Activated CD4-positive, alpha-beta T cell treated with anti-CD3 and anti-CD28 coated beads, Interleukin-2, Interleukin-4, amounts not matched to agents 100 ng/mL and 50 ng/mL, durations not matched to agents 16 hours and 8 hours (primary cell): ENCODE data around the gene DCC.

ENCODE experiments used
- DNase-seq: peaks from one replicate; pipeline ENCODE4 v3.0.0-alpha.2; 2020; ENCODE audit warnings: low spot score

Gene DCC

DNA sequence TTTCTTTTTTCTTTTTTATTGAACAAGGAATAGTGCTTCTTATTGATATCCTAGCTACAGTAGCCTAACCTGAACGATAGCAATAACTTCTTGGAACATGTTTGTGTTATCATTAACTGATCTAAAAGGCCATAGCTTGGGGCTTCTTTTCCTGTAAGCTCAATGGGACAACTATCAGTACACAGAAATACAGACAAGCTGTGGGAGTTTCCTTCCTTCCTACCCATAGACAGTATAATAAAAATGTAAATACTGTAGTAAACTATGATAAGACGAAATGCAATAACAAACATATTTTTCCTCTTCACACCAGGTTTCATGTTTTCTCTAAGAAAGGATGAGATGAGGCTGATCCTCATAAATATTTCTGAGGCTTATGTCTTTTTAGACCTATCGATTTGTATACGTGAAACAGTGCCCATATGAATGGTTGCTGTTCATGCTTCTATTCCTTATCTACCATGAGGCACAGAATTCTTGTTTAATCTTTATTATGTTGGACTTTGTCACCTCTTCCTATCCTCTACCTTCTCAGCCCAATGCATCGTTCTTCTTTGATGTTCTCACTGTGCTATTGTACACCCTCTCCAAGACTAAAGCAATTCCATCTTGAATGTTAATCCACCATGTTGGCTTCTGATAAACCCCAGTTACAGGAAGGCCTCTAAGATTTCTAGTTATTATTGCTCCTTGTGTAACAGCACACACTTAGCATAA, 361.4 kb downstream of the DCC start:
- DNase-seq = no peak

DNA sequence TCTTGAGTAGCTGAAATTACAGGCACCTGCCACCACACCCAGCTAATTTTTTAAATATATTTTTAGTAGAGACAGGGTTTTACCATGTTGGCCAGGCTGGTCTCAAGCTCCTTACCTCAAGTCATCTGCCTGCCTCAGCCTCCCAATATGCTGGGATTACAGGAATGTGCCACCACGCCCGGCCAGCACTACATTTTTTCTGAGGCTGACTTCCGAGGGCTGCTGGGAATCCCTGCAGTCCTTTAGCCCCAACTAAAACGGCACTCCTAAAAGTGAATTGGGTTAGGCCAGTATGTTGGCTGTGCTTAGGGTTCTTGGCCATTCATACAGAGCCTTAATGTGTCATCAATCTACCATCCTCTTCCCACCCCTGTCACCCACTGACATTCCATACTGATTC, 375.4 kb downstream of the DCC start:
- no peak for DNase-seq

DNA sequence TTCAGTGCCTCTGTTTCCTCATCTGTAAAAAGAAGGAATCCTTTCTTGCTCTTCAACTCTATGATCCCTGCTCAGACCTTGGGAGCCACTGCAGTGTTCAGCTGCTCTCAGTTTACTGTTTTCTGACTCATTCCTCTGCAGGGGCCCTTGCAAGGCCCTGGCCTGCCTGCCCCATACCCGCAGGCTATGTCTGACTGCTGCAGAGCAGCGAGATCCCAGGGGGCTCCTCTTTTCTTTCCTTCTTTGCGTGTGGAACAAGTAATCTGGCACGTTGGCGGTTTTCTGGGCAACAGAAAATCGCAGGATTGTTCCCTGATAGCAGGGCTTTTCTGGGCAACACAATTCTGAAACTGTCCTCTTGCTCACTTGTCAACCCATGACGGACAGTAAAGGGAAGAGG, 376.0 kb downstream of the DCC start:
- no peak for DNase-seq

DNA sequence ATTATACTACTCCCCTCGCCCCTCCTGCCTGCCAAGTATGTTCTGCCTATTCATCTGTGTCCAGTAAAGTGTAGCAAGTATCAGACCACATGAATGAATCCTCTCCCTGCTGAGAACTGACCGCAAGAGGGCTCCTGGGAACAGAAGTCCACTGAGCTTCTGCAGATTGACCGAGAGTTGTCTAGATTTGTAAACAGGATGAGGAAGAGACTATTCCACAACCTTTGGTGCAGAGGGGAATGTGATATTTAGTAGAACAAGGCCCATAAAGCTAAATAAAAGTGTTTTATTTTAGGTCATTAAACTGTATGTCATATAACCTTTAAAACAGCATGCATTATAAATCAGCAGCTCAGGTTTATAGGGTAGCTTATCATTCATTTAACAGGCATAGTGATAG, 377.0 kb downstream of the DCC start:
- no peak for DNase-seq

DNA sequence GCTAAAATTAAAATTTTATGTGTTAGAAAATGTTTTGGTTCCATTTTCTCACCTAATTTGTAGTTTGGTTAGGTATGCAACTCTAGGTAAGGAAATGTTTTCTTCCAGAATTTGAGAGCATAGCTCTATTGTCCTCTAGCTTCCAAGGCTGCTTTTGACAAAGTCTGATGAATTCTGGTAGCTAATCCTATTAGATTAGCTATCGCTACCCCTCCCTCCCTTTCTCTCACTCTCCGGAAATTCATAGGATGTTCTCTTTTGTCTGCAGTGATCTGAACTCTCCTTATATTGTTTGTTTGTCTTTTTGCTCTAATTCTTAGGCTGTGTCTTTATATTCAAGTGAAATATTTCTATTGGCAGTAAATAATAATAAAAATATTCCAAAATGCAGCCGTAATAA, 382.9 kb downstream of the DCC start:
- no peak for DNase-seq

DNA sequence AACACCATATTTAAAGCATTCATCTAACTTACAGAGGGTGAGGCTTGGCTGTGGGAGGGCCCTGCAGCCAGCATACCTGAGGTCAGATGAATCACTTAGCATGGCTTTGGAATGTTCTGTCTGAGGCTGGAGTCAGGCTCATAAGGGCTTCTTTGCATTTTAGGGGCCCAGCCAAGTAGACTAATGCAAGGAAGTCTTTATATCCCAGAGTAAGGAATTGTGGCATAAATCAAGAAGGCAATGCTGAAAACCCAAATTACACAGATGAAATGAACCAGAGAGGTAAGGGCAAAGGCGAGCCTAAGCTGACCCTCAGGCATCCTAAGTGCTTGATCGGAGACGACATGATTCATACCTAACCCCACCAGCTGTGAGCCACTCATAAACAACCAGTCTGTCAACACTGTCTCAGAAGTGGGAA, 383.6 kb downstream of the DCC start:
- no peak for DNase-seq

DNA sequence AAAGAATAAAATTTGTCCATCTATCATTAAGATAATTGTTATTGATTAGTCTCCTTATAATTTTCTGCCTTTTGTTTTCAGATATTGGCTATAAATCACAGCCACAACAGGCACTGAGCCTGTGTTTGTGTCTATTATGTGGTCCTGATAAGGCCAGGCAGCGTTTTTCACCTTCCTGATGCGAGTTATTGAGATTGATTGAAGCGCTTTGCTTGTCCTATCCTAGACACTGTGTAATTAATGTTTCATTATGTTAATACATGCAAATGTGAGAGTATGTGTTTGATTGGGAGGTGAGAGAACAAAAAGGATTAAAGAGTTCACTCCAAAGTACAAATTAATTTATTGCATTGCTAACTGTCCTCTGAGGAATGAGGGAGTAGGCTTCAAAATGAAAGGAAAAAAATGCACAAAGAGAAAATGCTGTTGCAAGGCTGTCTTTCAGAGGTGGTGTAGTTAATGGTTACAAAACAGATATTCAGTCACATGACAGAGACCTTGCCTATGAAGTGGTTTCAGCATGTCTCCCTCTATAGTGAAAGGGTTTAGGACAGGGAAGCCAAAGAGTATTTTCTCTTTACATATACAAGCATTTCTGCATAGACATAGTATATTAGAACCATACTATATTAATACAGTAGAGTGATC, 391.1 kb downstream of the DCC start:
- DNase-seq = no peak

DNA sequence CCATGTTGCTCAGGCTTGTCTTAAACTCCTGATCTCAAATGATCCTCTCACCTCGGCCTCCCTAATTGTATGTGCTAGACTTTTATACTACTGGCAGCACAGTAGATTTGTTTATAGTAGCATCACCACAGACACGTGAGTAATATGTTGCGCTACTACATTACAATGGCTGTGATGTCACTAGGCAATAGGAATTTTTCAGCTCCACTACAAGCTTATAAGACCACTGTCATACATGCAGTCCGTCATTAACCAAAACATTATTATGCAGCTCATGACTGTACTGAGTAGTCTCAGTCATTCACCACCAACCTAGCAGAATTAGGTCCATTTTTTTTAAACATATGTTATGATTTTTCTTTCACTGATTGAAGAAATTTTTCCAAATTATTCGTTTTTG, 398.9 kb downstream of the DCC start:
- no peak for DNase-seq

DNA sequence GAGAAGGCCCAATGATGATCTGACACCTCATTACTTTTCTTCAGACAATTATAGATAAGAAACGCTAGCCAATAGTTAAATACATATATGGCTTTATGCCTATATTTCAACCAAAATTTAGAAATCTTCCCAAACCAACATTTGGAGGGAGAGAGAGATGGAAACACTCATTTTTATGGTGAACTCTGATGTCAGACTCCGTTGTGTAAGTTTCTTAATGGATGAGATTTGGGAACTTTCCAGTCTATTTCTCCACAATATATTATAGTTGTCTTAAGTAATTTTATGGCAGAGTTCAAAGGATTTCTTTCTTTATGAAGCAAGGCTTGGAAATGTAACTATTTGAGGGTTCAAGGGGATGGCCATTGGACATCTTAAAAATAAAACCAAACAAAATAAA, 407.0 kb downstream of the DCC start:
- DNase-seq = no peak

DNA sequence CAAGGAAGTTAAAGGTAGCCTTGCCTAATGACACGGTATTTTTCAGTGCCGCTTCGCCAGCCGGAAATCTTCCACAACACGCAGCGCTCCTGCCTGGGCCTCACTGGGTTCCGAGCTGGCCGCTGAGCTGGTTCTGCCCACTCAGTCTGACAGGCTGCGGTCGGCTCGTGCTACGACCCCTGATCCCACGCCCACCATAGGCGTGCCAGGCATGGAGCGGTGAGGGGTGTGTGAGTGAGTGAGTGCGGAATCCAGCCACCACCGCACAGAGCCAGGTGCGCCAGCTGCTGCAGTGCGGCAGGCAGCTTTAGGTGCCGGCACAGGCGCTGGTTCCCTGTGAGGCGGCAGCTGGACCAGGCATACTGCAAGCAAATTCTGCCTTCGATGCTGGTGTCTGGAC, 407.9 kb downstream of the DCC start:
- DNase-seq = no peak

DNA sequence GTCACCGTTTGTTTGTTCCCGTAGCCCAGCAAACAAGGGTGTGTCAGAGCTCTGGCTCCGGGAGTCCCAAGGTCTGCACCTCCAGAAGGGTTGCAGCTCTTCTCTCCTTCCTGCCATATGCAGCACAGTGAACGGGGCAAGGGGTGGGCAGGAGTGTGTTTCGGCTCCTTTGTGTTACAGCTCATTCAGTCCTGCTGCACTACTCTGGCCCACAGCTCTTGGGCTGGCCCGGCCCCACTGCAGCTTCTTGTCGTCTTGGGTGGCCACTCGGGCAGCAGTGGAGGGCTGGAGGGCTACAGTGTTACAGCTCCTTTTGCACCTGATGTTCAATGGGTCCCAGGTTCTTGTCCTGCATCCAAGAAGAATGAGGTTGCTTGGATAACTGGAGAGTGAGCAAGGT, 408.3 kb downstream of the DCC start:
- DNase-seq = no peak

DNA sequence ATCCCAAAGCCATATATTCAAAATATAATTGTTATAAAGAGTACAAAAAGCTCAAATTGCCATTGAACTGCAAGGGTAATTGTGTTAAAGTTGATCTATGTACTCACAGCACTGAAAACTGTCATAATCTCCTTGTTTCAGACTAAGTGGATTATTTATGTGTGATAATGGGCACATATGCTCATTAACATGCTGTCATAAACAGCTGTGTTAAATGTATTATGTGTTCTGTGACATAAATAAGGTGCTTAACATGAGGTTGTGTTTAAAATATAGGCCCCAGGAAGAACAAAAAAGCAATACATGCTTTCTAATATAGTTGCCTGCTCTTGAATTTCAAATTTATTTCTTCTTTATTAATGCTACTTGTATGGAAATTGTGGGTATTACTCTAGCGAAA, 409.5 kb downstream of the DCC start:
- no peak for DNase-seq

DNA sequence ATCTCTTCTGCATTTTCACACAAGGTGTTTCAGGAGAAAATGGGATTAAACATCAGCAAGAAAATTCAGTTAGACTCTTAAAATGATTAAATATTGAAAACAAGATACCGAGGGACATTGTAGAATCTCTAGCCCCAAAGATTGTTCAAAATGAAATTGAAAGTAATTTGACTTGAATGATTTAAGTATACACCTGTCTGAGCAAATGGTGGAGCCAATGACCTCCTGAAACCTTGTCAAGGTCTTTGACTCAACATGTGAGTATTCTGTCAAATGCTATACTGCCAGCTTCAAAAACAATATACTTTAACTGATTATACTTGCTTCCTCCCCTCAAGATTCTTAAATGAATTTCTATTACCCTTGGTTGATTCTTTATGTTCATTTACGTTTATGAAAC, 411.0 kb downstream of the DCC start:
- DNase-seq = no peak

DNA sequence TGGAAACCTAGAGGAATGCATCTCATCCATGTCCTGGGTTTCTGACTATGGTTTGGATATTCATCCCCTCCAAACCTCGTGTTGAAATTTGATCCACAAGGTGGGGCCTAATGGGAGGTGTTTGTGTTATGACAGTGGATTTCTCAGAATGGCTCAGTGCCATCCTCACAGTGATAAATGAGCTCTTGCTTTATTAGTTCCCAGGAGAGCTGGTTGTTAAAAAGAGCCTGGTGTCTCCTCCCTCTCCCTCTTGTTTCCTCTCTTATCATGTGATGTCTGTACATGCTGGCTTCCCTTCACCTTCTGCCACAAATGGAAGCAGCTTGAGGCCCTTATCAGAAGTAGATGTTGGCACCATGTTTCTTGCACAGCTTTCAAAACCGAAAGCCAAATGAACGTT, 424.3 kb downstream of the DCC start:
- no peak for DNase-seq

DNA sequence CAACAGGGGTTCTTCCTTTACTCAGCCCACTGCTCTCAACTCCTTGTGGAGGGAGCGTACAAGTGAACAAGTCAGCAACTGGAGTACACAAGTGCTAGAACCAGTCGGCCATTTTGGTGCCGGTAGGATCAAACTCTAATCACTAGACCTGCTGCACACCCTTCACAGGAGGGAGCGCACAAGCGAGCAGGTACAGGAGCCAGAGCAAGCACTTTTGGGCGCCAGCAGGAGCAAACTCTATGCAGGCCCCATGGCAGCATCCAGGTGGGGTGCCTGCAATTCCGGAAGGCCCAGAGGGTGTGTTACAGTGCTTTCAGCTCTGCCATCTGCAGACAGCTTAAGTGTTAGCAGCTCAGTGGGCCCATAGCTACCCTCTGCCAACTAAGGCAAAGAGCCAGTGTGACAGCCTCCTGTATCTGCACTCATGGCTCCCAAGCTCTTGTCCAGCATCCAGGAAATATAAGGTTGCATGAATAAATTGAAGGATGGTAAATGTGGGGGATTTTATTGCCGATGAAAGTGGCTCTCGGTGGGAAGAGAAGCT, 426.1 kb downstream of the DCC start:
- no peak for DNase-seq

DNA sequence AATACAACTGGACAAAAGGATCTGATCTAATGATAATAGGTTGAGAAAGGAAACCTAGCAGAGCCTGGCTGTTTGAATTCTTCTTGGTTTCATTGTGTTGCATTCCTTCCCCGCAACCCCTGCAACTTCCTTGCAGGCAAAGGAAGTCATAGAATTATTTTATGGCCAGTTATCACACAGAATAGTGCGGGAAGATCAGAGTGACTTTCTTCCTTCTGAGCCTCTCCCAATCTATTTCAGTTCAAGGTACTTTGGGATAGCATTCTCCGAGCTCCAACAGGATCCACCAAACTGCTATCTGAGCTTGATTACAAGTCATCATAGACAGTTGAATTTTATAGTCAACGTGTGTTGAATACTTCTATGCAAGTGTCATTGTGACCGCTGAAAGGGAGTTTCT, 441.1 kb downstream of the DCC start:
- DNase-seq = no peak

DNA sequence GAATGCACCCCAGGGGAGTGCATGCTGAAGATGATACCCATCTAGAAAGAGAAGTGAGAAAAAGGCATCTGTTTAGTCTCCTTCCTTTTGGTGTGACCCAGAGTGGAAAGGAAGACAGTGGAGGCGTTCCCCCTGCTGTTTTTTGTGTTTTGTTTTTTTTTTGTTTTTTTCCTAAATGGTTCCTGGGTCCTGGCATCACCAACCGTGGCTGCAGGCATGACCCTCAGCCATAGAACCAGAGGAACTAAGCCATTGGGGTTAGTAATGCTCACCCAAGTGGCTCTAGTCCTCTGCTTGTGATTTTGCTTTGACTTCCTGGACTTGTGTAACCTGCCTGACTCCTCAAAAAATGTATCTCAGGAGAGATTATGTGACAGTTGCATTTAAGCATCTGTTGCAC, 451.3 kb downstream of the DCC start:
- no peak for DNase-seq

DNA sequence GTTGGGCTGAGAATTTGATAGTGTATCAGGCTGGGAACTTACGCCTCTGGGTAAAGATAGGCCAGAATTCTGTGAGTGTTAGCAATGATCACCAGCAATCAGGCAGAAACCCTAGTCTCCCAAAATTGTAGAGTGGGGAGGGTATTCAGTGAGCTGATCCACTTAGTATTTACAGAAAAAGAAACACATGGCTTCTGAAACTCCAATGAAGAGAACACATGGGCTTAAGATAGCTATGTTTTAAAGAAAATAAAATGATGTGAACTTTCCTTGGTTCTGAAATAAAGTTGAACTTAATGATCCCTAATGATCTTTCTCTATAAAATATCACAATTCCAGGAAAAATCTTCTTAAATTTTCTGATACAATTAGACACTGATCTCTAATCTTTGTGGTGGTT, 472.8 kb downstream of the DCC start:
- DNase-seq = no peak

DNA sequence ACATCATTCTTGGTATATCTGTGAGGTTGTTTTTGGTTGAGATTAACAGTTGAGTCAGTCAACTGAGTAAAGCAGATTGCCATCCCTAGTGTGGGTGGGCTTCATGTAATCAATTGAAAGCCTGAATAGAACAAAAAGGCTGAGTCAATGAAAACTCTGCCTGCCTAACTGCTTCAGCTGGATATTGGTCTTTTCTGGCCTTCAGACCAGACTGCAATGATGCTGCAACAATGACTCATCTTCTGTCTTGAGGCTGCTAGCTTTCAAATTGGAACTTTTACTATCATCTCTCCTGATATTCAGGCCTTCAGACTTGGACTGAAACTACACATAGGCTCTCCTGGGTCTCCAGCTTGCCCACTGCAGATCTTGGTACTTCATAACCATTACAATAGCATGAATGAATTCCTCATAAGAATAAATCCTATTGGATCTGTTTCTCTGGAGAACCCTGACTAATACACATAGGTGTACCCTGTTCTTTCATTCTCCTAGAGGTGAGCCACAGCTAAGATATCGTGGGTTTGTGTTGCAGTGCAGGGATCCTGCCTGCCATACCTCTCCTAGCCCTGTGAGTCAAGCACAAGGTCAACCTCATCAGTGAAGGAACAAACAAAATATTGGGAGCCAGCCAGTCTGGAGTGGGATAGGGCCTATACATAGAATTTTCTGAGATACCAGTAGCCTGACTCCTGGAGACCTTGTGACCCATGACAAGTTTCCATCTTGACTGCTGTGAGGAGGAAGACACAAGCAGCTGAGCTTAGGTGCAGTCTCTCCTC, 473.8 kb downstream of the DCC start:
- DNase-seq = no peak

DNA sequence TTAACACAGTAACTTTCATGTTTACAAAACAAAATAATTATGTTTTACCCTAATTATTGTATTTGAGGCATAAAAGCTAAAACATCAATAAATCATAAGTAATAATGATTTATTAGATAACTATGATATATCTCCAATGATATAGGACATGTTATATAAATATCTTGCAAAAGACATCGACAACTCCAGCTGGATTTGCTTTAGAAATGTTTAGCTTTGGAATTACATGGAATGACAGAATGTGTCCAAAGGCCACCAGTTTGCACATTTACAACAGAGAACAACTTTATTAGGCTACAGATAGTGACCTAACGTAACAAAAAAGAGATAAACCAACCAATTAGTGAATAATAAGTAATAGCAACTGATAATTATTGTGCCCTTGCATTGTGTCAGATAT, 475.7 kb downstream of the DCC start:
- DNase-seq = no peak

DNA sequence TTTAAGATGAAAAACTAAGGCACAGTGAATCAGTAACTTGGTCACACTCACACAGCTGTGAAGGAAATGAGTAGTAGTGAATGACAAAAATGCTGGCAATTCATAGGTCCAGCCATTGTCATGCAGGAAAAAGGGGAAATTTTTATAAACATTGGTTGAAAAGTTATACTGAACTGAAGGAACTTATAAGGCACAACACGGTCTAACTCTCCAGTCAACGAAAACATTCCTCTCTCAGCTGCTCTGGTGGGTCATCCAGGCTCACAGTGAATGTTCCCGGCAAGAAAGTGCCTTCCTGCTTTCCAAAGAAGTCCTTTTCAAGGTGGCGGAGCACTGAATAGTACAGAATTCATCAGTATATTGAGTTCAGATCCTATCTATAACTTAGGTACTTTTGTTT, 476.1 kb downstream of the DCC start:
- no peak for DNase-seq

DNA sequence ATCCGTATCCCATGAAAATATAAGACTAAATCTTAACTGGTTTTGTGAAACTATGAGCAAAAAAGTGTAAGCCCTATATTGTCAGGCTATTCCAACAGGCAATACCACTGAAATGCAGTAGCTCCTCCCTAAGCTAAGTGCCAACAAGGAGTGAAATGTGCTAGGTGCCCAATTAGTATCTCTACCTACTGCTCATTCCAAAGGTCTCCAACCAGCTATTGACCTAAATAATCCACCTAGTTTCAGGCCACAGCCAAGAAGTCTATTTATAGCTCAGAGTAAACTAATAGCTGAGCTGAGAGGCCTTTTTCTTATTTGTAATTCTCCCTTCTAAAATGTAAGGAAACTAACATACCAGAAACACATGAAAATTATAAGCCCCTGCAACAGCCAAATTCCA, 482.2 kb downstream of the DCC start:
- DNase-seq = no peak

DNA sequence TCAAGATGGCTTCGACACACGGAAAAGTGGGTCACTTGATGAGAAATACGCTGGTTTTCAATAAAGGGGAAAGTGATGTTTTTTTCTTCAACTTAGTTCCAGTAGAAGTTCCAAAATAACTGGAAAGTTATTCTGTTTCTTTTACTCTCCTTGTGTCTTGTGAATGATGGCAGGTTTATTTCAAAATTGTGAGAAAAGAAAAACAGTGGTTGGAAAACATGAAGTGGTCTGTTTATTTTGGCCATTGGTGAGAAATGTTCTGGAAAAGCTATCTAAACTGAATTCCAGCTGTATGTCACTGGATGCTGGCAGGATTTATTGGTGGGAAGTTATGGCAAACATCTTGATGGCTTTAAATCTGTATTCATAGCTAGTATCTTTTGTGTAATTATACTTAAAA, 484.1 kb downstream of the DCC start:
- DNase-seq = no peak
